ENCODE data around the gene FRK. TPM values are rescaled to one million over a fixed set of nuclear protein-coding genes. Genes with fewer than 3 reads are reported as not detected.

The FRK gene
- total RNA-seq, 2 experiments from 2014 or later, result not detected

DNA sequence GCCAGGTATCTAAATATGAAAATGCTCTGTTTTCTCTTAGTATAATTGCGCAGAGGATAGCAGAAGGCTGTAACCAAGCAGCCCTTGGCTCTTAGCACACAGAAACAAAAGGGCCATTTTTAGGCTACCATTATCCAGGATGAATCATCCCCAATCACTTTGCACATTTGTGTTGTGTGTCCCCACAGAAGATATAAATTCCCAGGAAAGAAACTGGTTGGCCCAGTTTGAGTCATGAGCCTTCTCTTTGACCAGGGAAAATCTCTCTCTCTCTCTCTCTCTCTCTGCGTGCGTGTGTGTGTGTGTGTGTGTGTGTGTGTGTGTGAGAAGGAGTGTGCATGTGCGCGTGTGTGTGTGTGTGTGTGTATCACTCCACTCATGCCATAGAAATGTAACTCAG is 178.5 kb downstream of the FRK start:
- CTCF ChIA-PET, result no interaction called here
- no peaks in the 10 kb centered on the region for H3K4me1 ChIP-seq (ENCODE audit: insufficient read depth, low read length)
- TF ChIP-seq, protein P1, sequence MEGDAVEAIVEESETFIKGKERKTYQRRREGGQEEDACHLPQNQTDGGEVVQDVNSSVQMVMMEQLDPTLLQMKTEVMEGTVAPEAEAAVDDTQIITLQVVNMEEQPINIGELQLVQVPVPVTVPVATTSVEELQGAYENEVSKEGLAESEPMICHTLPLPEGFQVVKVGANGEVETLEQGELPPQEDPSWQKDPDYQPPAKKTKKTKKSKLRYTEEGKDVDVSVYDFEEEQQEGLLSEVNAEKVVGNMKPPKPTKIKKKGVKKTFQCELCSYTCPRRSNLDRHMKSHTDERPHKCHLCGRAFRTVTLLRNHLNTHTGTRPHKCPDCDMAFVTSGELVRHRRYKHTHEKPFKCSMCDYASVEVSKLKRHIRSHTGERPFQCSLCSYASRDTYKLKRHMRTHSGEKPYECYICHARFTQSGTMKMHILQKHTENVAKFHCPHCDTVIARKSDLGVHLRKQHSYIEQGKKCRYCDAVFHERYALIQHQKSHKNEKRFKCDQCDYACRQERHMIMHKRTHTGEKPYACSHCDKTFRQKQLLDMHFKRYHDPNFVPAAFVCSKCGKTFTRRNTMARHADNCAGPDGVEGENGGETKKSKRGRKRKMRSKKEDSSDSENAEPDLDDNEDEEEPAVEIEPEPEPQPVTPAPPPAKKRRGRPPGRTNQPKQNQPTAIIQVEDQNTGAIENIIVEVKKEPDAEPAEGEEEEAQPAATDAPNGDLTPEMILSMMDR (IDR thresholded peaks at IDR 0.05), result no peak
- ATAC-seq (ENCODE audit: poor library complexity), result no peak
- POLR2A ChIA-PET, result no interaction called here
- H3K27ac ChIP-seq (ENCODE audit: low read depth in 1 of 2, low read length in 2 of 2), result no peak overlapping the region
- no peaks in the 10 kb centered on the region for H3K9me3 Mint-ChIP-seq
- no peak overlapping the region for H3K4me3 ChIP-seq (ENCODE audit: low read length)
- H3K36me3 Mint-ChIP-seq (ENCODE audit: low read depth), result no peaks in the 10 kb centered on the region
- H3K27me3 ChIP-seq (ENCODE audit: control insufficient read depth in 1 of 2, insufficient read depth in 2 of 2, low read length in 2 of 2), result no peaks in the 10 kb centered on the region
- no peak overlapping the region for H3K4me3 Mint-ChIP-seq
- H3K27me3 Mint-ChIP-seq, result no peaks in the 10 kb centered on the region
- DNase-seq, result no peak
- H3K4me1 Mint-ChIP-seq (ENCODE audit: low read depth), result no peaks in the 10 kb centered on the region
- H3K27ac Mint-ChIP-seq, result no peak overlapping the region
- intact Hi-C loops (cut with DNase I, micrococcal nuclease), result no loop called here
- H3K36me3 ChIP-seq (ENCODE audit: insufficient read depth, low read length), result no peaks in the 10 kb centered on the region
- H3K9me3 ChIP-seq (ENCODE audit: control insufficient read depth in 1 of 2, insufficient read depth in 1 of 2, low read length in 2 of 2), result no peaks in the 10 kb centered on the region

Other genes starting within 250 kb of the FRK start
- gene NT5DC1, start 40.0 kb upstream of the FRK start, total RNA-seq, result 10 to 100 TPM; 24.2 to 27.2 TPM
- gene COL10A1, start 65.2 kb upstream of the FRK start, total RNA-seq, result not detected
- gene TSPYL4, start 193.2 kb upstream of the FRK start, total RNA-seq, result 10 to 100 TPM; 35.9 to 37.7 TPM
- 100 to 1,000 TPM; 225 to 226 TPM for gene TSPYL1, start 219.0 kb upstream of the FRK start, total RNA-seq